Stimulated activated CD4-positive, alpha-beta T cell treated with anti-CD3 and anti-CD28 coated beads, Interleukin-2, amount 100 ng/mL, for 48 hours (primary cell): ENCODE results near the gene SNCG.
"Not testable (repeated sequence)": the region's sequence is repeated elsewhere in the genome, so short reads cannot be mapped to it uniquely, and the experiment has no call there.

Source experiments
- DNase-seq, 2 donors: peaks; one replicate each; pipeline ENCODE4 v3.0.0-alpha.2; 2020

The SNCG gene

DNA sequence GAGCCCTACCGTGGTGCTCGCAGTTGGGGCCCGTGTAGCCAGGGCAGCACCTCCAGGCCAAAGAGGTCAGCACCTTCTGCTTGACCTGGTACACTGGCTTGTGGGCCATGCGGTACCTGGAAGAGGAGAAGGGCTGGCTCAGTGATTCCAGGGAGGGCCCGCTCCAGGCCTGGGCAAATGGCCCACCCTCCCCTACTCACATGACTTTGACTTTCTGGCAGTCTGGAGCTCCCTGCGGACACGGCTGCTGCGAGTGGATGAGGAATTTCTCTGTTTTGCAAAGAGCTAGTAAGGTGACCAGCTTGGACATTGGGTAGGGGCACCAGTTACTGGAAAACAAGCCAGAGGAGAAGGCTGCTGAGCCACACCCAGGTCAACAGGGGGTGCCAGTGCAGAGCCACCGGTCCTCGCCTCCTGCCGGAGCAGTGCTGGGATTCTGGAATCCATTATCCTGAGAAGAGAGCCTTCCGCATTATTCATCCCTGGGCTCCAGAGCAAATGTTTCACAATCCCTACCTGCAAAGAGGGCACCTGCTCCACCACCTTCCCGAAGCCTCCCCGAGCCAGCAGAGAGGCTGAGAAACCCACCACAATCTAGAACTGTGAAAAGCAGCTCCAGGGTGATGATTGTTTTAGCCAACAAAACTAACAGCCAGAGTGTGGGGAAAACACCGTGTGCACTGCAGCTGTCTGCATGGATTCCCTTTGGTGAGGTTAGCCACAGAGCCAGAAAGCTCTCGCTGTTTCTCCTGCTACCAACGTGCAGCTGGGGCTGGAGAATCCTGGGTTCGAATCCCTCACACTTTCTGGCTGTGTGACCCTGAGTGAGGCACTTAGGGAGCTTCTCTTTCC, 12.8 kb upstream of the SNCG start:
- no peak for DNase-seq

DNA sequence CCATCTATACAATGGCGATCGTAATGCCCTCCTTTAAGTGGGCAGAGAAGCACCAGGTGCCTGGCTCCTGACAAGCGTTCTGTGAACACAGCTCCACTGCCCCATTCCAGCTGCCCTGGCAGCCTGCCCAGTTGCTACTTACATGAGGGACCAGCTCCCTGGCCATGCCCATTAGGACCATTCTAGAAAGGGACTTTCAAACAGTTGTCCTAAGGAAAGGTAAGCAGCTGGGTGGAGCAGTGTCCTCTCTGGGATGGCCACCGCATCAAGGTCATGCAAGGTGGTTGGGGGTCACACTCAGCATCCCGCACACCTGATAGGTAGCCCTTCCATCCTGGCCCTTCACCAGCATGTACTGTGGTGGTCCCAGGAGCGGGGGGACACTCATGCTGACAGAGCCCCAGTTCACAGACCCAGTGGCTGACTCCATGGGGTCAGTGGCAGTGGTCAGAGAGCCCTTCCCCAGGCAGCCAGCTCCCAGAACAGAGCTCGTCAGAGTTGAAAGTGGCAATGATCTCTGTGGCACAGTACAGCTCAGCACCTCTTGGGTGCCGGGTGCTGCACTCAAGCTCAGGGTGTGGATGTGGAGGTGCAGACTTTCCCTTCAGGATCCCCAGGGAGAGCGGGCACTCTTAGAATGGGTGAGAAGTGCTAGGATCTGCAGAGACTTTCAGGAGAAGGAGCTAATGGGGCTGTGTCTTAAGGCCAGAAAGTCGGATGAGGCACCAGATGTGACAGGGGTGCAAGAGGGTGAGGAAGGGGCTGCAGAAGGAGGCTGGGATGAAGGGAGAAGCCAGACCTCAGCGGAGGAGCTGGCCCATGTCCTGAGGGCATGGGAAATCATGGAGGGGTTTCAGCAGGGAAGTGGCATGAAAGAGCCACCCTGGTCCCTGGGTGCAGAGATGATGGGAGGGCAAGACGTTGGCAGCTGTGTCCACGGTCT, 11.9 kb upstream of the SNCG start:
- no peak for DNase-seq

DNA sequence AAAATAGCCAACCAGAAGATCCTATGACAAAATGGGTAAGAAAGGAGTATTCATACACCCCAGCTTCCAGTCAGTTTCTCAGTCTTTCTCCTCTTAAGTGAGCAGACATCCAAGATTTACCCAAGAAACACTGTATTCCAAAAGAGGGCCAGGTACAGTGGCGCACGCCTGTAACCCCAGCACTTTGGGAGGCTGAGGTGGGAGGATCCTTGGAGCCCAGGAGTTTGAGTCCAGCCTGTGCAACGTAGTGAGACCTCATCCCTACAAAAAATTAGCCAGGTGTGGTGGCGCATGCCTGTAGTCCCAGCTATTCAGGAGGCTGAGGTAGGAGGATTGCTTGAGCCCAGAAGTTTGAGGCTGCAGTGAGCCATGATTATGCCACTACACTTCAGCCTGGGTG, 10.6 kb upstream of the SNCG start:
- DNase-seq, result not testable (repeated sequence)

DNA sequence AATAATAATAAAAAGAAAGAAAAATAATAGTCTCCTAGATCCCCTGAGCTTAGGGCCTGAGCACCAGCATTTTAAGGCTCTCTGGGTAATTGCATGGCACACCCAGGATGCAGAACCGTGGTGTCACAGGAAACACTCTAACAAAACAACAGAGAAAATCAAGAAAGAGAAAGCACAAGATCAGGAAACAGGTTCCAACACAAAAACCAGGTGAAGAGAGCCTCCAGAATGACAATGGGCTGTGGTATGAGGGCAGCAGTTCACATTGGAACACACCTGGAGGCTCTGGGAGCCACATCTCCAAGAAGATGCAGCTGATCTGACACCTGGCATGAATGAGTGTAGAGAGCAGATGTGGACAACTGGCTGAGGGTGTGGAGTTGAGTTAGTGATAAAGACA, 8.1 kb upstream of the SNCG start:
- DNase-seq, result no peak

DNA sequence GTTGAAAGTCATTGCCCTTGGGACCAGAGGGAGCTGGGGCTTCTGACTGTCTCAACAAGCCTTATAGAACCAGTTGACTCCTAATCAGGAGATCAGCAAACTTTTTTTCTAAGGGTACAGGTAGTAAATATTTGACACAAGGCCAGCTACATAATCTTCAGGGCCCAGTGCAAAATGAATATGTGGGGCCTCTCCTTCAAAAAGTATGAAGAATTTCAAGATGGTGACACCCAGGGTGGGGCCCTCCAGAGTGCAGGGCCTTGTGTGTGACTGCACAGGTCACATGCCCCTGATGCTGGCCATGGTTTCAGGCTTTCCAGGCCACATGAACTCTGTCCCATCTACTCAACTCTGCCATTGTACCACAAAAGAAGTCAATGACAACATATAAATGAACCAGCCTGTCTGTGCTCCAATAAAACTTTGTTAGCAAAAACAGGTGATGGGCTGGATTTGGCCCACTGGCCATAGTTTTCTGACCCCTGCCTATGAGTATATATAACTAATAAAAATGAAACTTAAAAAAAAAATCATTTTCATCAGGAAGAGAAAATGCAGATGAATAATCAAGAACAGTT, 7.1 kb upstream of the SNCG start:
- DNase-seq, result no peak

- DNase-seq, result no peak
Observed at GRCh38 chr10:86952106-86952505, 6.3 kb upstream of the SNCG start.

GRCh38 chr10:86952697-86953096, 5.7 kb upstream of the SNCG start:
- DNase-seq, result not testable (repeated sequence)

DNA sequence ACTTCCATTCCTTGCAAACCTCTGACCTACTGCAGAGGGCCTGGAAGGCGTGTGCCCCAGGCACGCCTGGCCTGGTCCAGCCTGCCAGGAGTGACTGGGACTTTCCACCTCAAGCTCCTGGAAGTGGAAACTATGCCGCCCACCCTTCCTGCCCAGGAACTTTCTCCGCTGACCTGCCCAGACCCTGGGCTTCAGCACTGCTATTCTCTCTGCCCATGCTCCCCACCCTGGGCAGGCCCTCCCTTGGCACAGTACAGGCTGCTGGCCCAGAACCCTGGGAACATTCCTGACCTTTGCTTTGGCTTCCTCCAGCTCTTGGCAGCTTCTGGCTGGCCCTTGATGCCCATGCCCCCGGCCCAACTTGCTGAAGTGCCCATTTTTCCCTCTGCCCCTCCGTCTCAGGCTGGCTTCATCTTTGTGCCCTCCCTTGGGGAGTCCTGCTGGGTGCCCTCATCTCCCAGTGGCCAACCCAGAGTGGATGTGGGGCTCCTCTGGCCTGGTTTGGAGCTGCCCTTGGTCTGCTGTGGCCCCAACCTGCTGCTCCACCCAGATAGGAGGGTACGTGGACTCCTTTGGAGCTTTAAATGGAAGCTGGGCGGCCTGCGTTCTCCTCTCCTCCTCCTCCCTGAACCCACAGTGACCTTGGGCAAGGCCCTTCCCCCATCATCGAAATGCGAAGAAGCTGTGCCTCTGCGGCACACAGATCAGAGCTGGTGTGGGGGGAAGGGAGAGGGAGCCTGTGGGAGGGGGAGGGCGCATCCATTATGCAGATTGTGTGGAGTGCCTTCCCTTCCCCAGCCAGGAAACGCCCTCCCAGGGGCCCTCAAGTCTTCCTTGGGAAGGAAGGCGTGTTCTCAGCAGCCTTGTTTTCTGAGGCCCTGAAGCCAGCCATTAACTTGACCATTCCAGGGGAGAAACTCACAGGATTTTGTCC, 4.4 kb upstream of the SNCG start:
- DNase-seq, result no peak

DNA sequence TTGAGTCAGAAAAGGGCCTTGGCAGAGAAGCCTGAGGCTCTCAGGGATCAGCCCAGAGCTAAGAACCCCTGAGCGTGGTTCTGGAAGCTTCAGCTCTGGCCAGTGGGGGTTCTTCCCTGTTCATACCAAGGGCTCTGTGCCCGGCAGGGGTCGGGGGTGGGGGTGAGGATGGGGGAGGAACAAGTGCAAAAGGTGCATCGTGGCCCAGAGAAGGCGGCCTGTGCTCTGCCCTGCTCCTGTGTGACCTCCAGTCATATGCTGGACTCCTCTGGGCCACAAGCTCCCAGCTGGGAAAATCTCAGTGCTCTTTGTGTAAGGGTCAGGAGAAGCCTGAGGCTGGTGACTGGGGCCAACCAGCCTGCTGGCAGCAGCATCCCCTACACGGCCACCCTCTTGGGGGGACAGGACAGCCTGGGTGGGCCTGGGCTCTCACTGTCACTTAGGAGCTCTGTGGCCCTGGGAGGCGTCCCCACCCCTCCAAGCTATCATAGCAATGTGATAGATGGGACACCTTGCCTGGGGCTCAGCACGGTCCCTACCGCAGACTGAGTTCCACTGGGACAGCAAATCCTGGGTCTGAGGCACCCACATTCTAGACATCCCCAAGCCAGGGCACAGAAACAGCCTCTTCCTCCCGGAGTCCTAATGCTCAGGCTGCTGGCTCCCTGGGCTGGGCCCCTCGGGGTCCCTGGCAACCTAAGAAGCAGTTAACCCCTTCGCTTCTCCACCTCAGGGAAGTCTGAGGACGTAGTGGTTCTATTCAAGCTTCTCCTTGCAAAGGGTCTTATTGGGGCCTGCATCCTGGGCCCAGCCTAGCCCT, 3.5 kb upstream of the SNCG start:
- no peak for DNase-seq

DNA sequence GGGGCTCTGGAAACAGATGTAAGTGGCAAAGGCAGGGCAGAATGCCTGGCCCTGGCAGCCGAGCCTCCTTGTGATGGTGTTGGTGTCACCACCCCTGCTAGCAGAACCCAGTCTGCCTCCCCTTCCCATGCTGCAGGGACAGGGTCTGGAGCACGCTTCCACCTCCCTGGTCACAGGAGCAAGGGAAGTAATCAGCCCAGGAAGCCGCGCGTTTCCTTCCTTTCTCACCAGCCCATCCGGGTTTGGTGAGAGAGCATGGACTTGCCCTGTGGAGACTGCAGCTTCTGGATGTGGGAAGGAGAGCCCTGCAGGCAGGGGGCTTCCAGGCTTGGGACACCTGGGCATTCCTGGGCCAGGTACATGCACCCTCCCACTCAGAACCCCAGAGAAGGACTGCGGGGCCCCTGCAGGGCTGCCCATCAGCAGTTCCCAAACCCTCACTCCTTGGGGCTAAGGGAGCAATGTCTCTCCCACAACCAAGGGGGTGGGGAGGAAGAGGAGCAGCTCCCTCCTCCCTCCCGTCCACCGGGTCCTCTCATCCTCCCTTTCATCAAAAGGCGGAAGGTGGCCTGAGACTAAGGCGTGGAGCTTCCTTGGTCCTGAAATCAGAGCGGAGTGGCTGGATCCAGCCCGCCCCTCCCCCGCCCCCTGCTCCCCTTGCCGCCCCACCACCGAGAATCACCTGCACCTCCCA, 2.8 kb upstream of the SNCG start:
- DNase-seq, result no peak

DNA sequence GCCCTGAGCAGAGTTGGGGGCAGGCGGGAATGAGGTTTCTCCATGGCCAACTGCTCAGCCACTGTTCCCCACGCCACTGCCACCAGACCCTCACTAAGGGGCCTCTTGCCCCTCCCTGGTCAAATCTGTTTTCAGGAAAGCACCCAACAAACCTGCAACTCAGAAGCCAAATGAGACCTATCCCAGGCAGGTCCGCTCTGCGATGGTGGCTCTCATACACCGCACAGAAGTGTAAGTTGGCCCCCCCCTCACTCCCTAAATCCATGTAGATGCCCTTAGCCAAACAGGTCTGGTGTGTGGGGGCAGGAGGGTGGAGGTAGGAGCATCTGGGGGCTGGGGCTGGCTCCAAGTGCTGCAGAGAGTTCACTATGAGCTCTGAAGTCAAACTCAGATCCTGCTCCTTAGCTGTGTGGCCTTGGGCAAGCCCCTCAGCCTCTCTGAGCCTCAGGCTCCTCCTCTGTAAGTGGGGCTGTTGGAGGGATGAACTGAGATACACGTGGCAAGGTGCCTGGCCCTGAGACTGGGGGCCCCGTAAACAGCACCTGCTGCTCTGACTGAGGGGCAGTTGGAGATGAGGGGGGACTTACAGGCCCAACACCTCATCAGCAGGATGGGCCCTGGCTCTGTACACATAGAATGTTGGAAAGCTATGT, 2.1 kb upstream of the SNCG start:
- DNase-seq, result no peak

DNA sequence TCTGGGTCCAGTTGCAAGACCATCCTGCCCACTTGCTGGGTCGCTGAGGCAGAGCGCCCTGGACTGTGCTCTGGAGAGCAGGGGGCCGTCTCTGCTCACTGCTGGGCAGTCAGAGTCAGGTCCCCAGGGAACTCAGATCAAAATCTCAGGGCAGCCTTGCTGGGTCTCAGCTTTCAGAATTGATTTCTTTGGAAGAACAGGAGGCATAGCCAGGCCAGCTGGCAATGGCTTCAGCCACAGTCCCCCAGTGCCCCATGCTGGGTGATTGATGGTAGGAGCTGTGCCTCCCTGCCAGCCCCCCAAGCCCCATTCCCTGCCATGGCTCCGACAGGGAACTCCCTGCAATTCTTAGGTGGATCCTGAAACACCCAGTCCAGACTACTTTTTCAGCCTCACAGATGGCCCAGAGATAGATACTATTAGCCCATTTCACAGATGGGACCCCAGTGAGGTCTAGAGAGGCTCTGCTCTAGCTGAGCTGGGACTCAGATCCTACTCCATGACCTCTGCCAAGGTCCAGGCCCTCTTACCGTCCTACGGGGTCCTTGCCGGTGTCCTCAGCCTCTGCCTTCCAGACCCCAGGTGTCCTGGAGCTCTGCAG, 1.5 kb upstream of the SNCG start:
- no peak for DNase-seq

- DNase-seq, result no peak
Observed at GRCh38 chr10:86957471-86958115, 806 bp upstream of the SNCG start, which contains the start of gene MMRN2. TSS of gene MMRN2 (minus strand) at chr10:86957615. CDS start at chr10:86957541, 74 bp downstream.

- DNase-seq, result no peak
Observed at GRCh38 chr10:86958901-86959736, 720 bp downstream of the SNCG start.

DNA sequence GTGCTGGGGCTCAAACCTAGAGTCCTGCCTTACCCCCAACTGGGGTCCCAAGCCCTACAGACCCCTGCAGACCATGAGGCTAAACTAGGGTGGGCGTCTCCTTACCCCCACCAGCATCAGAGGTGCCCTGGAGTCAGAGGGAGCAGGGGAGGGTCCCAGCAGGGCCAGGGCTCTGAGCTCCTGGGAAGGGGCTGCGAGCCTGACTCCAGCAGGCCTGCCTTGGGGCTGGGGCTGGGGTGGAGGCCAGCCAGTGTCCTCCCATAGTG, 1.3 kb downstream of the SNCG start:
- no peak for DNase-seq

DNA sequence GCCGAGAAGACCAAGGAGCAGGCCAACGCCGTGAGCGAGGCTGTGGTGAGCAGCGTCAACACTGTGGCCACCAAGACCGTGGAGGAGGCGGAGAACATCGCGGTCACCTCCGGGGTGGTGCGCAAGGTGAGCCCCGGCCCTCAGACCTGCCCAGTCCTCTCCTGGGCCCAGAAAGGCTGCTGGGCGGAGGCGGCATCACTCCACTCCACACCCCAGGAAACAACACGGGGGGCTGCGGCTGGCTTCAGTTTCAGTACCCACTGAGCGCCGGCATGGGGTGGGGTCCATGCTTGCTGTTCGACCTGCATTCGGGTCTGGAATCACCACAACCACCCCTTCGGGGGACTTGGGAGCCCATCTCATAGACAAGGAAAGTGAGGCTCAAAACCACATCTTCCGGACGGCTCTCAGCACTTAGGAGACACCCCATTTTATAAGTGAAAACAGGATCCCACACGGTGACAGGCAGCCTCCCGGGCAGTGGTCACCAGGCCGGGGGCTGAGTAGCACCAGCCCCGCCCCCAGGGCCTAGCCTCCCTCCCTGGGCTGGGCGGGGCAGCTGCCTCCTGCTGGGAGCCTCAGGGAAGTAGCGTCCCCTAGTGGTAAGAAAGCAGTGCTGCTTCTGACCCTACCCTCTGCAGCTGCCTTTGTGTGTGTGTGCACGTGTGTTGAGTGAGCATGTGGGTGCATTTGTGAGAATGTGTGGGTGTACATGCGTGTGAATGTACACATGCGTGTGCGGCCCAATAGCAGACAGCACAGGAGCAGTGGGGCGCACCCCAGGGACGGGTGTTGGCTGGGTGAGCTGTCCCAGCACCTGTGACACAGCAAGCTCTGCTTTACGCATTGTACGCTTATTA, 1.8 kb downstream of the SNCG start:
- peak; percentile 21 to 30 for DNase-seq

DNA sequence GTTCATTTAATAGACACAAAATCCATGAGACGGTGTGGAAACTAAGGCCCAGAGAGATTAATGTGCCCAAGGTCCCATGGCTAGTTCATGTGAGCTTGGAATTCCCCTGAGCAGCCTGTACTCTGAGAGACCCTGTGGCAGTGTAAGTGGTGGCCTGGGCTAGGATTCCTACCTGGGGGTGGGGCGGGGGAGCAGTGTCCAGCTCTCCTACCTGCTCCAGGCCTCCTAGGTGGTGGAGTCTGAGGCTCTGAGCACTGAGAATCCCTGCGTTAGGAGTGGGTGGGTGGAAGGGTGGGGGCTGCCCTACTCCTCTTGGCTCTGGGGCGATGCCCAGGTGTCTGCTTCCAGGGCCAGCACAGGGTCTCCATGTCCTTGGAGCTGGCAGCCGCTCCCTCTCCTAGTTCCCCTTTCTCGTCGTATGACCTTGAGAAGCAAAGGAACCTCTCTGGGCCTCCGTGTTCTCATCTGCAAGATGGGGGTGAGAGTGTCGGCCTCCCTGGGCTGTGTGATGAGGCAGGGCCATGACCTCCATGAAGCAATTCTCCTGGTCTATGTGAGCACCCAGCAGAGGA, 2.5 kb downstream of the SNCG start:
- DNase-seq, result no peak
